ENCODE data around the gene PSMA4. TPM values are rescaled to one million over a fixed set of nuclear protein-coding genes. Genes with fewer than 3 reads are reported as not detected.

Gene PSMA4
- total RNA-seq, 2 donors from 2014 or later = 33.6 to 51.6 TPM

GRCh38 chr15:78524230-78524629 is 16.0 kb upstream of the PSMA4 start:
- no peaks in the 10 kb centered on the region for H3K27me3 ChIP-seq
- no peak for DNase-seq
- H3K9me3 ChIP-seq = no peaks in the 10 kb centered on the region
- no peak overlapping the region for H3K27ac ChIP-seq
- no peak for ATAC-seq
- no peak overlapping the region for H3K4me3 ChIP-seq
- intact Hi-C loops (cut with DNase I) = no loop called here
- WGBS, 2 donors = 88 to 95% methylated on average over 5 of the region's 5 CpGs
- no peaks in the 10 kb centered on the region for H3K36me3 ChIP-seq (replicated peaks in 1 of 2; ENCODE audit: insufficient read depth in 1 of 2, low read depth in 2 of 2)
- no peaks in the 10 kb centered on the region for H3K4me1 ChIP-seq
- TF ChIP-seq CTCF (IDR thresholded peaks at IDR 0.05) = no peak

GRCh38 chr15:78527325-78527724 is 12.9 kb upstream of the PSMA4 start:
- no peaks in the 10 kb centered on the region for H3K4me1 ChIP-seq
- TF ChIP-seq CTCF (IDR thresholded peaks at IDR 0.05) = no peak
- TF ChIP-seq POLR2A (IDR thresholded peaks at IDR 0.05) = no peak
- WGBS, 2 donors = 86 to 90% methylated on average over 5 of the region's 5 CpGs

GRCh38 chr15:78533331-78533730 is 6.9 kb upstream of the PSMA4 start:
- no peak for TF ChIP-seq CTCF (IDR thresholded peaks at IDR 0.05)
- no peak overlapping the region for H3K4me3 ChIP-seq
- no peak overlapping the region for H3K27ac ChIP-seq
- H3K27me3 ChIP-seq = no peaks in the 10 kb centered on the region
- intact Hi-C loops (cut with DNase I) = no loop called here
- WGBS, 2 donors = 40 to 48% methylated on average over 2 of the region's 2 CpGs
- ATAC-seq (no peak), DNase-seq (no peak)
- no peaks in the 10 kb centered on the region for H3K36me3 ChIP-seq (replicated peaks in 1 of 2; ENCODE audit: insufficient read depth in 1 of 2, low read depth in 2 of 2)
- H3K4me1 ChIP-seq = no peaks in the 10 kb centered on the region
- H3K9me3 ChIP-seq = no peaks in the 10 kb centered on the region

More at GRCh38 chr15:78527325-78527724, 12.9 kb upstream of the PSMA4 start:
- H3K27me3 ChIP-seq = no peaks in the 10 kb centered on the region
- H3K9me3 ChIP-seq = no peaks in the 10 kb centered on the region
- DNase-seq = no peak
- intact Hi-C loops (cut with DNase I) = no loop called here
- H3K36me3 ChIP-seq (replicated peaks in 1 of 2; ENCODE audit: insufficient read depth in 1 of 2, low read depth in 2 of 2) = no peaks in the 10 kb centered on the region
- H3K4me3 ChIP-seq = no peak overlapping the region
- H3K27ac ChIP-seq = no peak overlapping the region
- no peak for ATAC-seq

GRCh38 chr15:78536134-78536533 is 4.1 kb upstream of the PSMA4 start:
- no peak for TF ChIP-seq POLR2A (IDR thresholded peaks at IDR 0.05)
- no peak for TF ChIP-seq CTCF (IDR thresholded peaks at IDR 0.05)
- Histone ChIP-seq H3K9me3 (no peaks in the 10 kb centered on the region), H3K4me1 (no peaks in the 10 kb centered on the region), H3K27ac (no peak overlapping the region), H3K4me3 (no peak overlapping the region), H3K27me3 (no peaks in the 10 kb centered on the region), H3K36me3 (replicated peaks in 1 of 2; ENCODE audit: insufficient read depth in 1 of 2, low read depth in 2 of 2) (no peaks in the 10 kb centered on the region)
- DNase-seq (no peak), ATAC-seq (no peak)
- 66 to 75% methylated on average over 1 of the region's 1 CpG for WGBS, 2 donors
- intact Hi-C loops (cut with DNase I) = no loop called here

- H3K27ac ChIP-seq = no peak overlapping the region
- ATAC-seq (no peak), DNase-seq (no peak)
- H3K36me3 ChIP-seq (replicated peaks in 1 of 2; ENCODE audit: insufficient read depth in 1 of 2, low read depth in 2 of 2) = no peaks in the 10 kb centered on the region
- H3K4me3 ChIP-seq = no peak overlapping the region
- intact Hi-C loops (cut with DNase I) = no loop called here
- no peaks in the 10 kb centered on the region for H3K27me3 ChIP-seq
- H3K4me1 ChIP-seq = peaks cover 10% of the 10 kb centered on the region
- no peaks in the 10 kb centered on the region for H3K9me3 ChIP-seq
- TF ChIP-seq CTCF (IDR thresholded peaks at IDR 0.05) = no peak
- TF ChIP-seq POLR2A (IDR thresholded peaks at IDR 0.05) = no peak
- 73 to 76% methylated on average over 5 of the region's 5 CpGs for WGBS, 2 donors
Observed at GRCh38 chr15:78537266-78537905, 2.9 kb upstream of the PSMA4 start.

All from body of pancreas (tissue), 4 donors.